ENCODE data around the gene SP140. TPM values are rescaled to one million over a fixed set of nuclear protein-coding genes. Genes with fewer than 3 reads are reported as not detected.

Gene SP140
- total RNA-seq, 1 experiment from 2014 or later = 1.1 TPM

- ATAC-seq = no peak
- no peaks in the 10 kb centered on the region for H3K27me3 ChIP-seq (ENCODE audit: control insufficient read depth, insufficient read depth, low read length)
- TF ChIP-seq CTCF (IDR thresholded peaks at IDR 0.05) (no peak), POLR2AphosphoS5 (IDR thresholded peaks at IDR 0.05; ENCODE audit: low read depth, low read length) (no peak)
- H3K4me3 ChIP-seq (ENCODE audit: low read depth in 2 of 2, low read length in 2 of 2) = no peak overlapping the region
- CTCF ChIA-PET = no interaction called here
- no peaks in the 10 kb centered on the region for H3K9me3 ChIP-seq (ENCODE audit: control insufficient read depth, insufficient read depth, low read depth, low read length)
- H3K27ac ChIP-seq (ENCODE audit: low read length) = no peak overlapping the region
- intact Hi-C loops (cut with micrococcal nuclease; ENCODE audit: unreplicated experiment) = no loop called here
- no peaks in the 10 kb centered on the region for H3K36me3 ChIP-seq (ENCODE audit: control insufficient read depth, insufficient read depth, low read length)
- in situ Hi-C loops (cut with HindIII; ENCODE audit: low pct_unique_long_range_greater_than_20kb, low sequenced_read_pairs) = no loop called here
- no TSS peak for BruUV-seq (replicated peaks)
- POLR2A ChIA-PET = no interaction called here
- no peaks in the 10 kb centered on the region for H3K4me1 ChIP-seq (ENCODE audit: control insufficient read depth, insufficient read depth, low read length)
- DNase-seq (ENCODE audit: low read depth, low spot score) = no peak
These were observed 91.8 kb downstream of the SP140 start for GRCh38 chr2:230317366-230317765.

GRCh38 chr2:230318190-230319121, 92.9 kb downstream of the SP140 start:
- Histone ChIP-seq H3K4me3 (ENCODE audit: low read depth in 2 of 2, low read length in 2 of 2) (no peak overlapping the region), H3K27ac (ENCODE audit: low read length) (no peak overlapping the region), H3K36me3 (ENCODE audit: control insufficient read depth, insufficient read depth, low read length) (no peaks in the 10 kb centered on the region), H3K4me1 (ENCODE audit: control insufficient read depth, insufficient read depth, low read length) (no peaks in the 10 kb centered on the region), H3K27me3 (ENCODE audit: control insufficient read depth, insufficient read depth, low read length) (no peaks in the 10 kb centered on the region), H3K9me3 (ENCODE audit: control insufficient read depth, insufficient read depth, low read depth, low read length) (0 out of 2 replicates have a peak, but pooled peaks cover 4% of the 10 kb centered on the region)
- intact Hi-C loops (cut with micrococcal nuclease; ENCODE audit: unreplicated experiment) = no loop called here
- ATAC-seq (no peak; the same call in 1 of the 2 replicates), DNase-seq (ENCODE audit: low read depth, low spot score) (no peak)
- CTCF ChIA-PET = no interaction called here
- BruUV-seq (replicated peaks) = no TSS peak
- in situ Hi-C loops (cut with HindIII; ENCODE audit: low pct_unique_long_range_greater_than_20kb, low sequenced_read_pairs) = no loop called here
- POLR2A ChIA-PET = no interaction called here
- TF ChIP-seq TCF7L2 (IDR thresholded peaks at IDR 0.05; ENCODE audit: low read depth, low read length) (no peak), REST (IDR thresholded peaks at IDR 0.05; ENCODE audit: insufficient read depth in 1 of 2, low read depth in 2 of 2, low read length in 1 of 2) (no peak), SIN3A (IDR thresholded peaks at IDR 0.05; ENCODE audit: borderline replicate concordance, insufficient read depth, low read depth, low read length) (no peak), CTCF (IDR thresholded peaks at IDR 0.05) (no peak), POLR2AphosphoS5 (IDR thresholded peaks at IDR 0.05; ENCODE audit: low read depth, low read length) (no peak)
